Fibroblast of lung (primary cell): ENCODE measurements around the gene PCDHGB6.

Experiments used
- CTCF ChIP-seq, 2 donors: IDR thresholded peaks in 1 of 2; conservative IDR thresholded peaks in 1 of 2; 1 replicate in 1 of 2; 2 replicates in 1 of 2; pipeline ENCODE4 v1.5.1; 2011 to 2012; ENCODE audit warnings: low read length in 2 of 2, control low read depth in 1 of 2, inconsistent platforms in 1 of 2, low read depth in 1 of 2, mild to moderate bottlenecking in 1 of 2
- EZH2 ChIP-seq: IDR thresholded peaks from 2 replicates; pipeline ENCODE4 v1.5.1; 2012; ENCODE audit warnings: low read length, control low read depth, mild to moderate bottlenecking; ENCODE audit errors: missing control alignments

GRCh38 chr5:141431286-141431685 is 23.5 kb downstream of the PCDHGB6 start:
- TF ChIP-seq EZH2 (no peak), CTCF (conservative IDR thresholded peaks at IDR 0.05 in 1 of 2, IDR thresholded peaks at IDR 0.05 in 1 of 2; ENCODE audit: low read depth in 1 of 2, low read length in 2 of 2) (no peak)
